H9 (cell line): ENCODE measurements around the gene ERAL1. TPM values are rescaled to one million over a fixed set of nuclear protein-coding genes. Genes with fewer than 3 reads are reported as not detected.
A peak's percentile ranks its signal among the peaks of the same experiment; 100 is the strongest.

Experiments
- DNase-seq: peaks from one replicate; pipeline ENCODE4 v3.0.0-alpha.2; 2017
- H2AFZ ChIP-seq: one replicate; pipeline ENCODE4 v1.6.1; 2013; ENCODE audit warnings: mild to moderate bottlenecking, low read length, control low read depth, moderate library complexity
- H2AK5ac ChIP-seq: 2 replicates; pipeline ENCODE4 v1.6.1; 2013; ENCODE audit warnings: low read length, control low read depth, mixed read lengths; ENCODE audit not compliant: insufficient read length
- H2BK120ac ChIP-seq: one replicate; pipeline ENCODE4 v1.6.1; 2013; ENCODE audit warnings: low read depth, mild to moderate bottlenecking, low read length, control low read depth, inconsistent platforms; ENCODE audit not compliant: poor library complexity, severe bottlenecking
- H2BK12ac ChIP-seq: 2 replicates; pipeline ENCODE4 v1.6.1; 2013; ENCODE audit warnings: low read length, control low read depth, mixed read lengths, low read depth; ENCODE audit not compliant: insufficient read length
- H2BK15ac ChIP-seq: 2 replicates; pipeline ENCODE4 v1.6.1; 2013; ENCODE audit warnings: low read depth, low read length, control low read depth
- H2BK20ac ChIP-seq: one replicate; pipeline ENCODE4 v1.6.1; 2013; ENCODE audit warnings: low read depth, mild to moderate bottlenecking, low read length, control low read depth, inconsistent platforms; ENCODE audit not compliant: poor library complexity, severe bottlenecking
- H2BK5ac ChIP-seq: 2 replicates; pipeline ENCODE4 v1.6.1; 2013; ENCODE audit warnings: low read length, control low read depth, mixed read lengths; ENCODE audit not compliant: insufficient read length
- H3K14ac ChIP-seq: 2 replicates; pipeline ENCODE4 v1.6.1; 2013; ENCODE audit warnings: low read length, control low read depth; ENCODE audit not compliant: insufficient read depth
- H3K18ac ChIP-seq: 2 replicates; pipeline ENCODE4 v1.6.1; 2013; ENCODE audit warnings: low read depth, mild to moderate bottlenecking, mixed read lengths, low read length, control low read depth; ENCODE audit not compliant: insufficient read length
- H3K23ac ChIP-seq: 2 replicates; pipeline ENCODE4 v1.6.1; 2013; ENCODE audit warnings: low read length, control low read depth, mixed read lengths, low read depth; ENCODE audit not compliant: insufficient read length
- H3K23me2 ChIP-seq: 2 replicates; pipeline ENCODE4 v1.6.1; 2013; ENCODE audit warnings: low read depth, mild to moderate bottlenecking, mixed read lengths, low read length, control low read depth; ENCODE audit not compliant: insufficient read length, poor library complexity, severe bottlenecking
- H3K27ac ChIP-seq: 2 replicates; pipeline ENCODE4 v1.5.1; 2013; ENCODE audit warnings: low read length, control low read depth, mixed read lengths, low read depth; ENCODE audit not compliant: insufficient read length
- H3K27me3 ChIP-seq: 2 replicates; pipeline ENCODE4 v1.6.1; 2013; ENCODE audit warnings: low read length, control low read depth, inconsistent platforms; ENCODE audit not compliant: insufficient read depth
- H3K4ac ChIP-seq: 2 replicates; pipeline ENCODE4 v1.6.1; 2013; ENCODE audit warnings: low read depth, mild to moderate bottlenecking, control low read depth, inconsistent platforms, low read length, moderate library complexity
- H3K4me1 ChIP-seq: 2 replicates; pipeline ENCODE4 v1.6.1; 2013; ENCODE audit warnings: low read length, control low read depth, inconsistent platforms; ENCODE audit not compliant: insufficient read depth
- H3K4me2 ChIP-seq: 2 replicates; pipeline ENCODE4 v1.6.1; 2013; ENCODE audit warnings: low read length, control low read depth, mixed read lengths; ENCODE audit not compliant: insufficient read length, insufficient read depth
- H3K56ac ChIP-seq: 2 replicates; pipeline ENCODE4 v1.6.1; 2013; ENCODE audit warnings: low read depth, mild to moderate bottlenecking, mixed read lengths, low read length, control low read depth; ENCODE audit not compliant: insufficient read length
- H3K79me1 ChIP-seq: 2 replicates; pipeline ENCODE4 v1.6.1; 2013; ENCODE audit warnings: low read depth, mild to moderate bottlenecking, moderate library complexity, low read length, control low read depth, inconsistent platforms; ENCODE audit not compliant: insufficient read depth, poor library complexity, severe bottlenecking
- H3K79me2 ChIP-seq: 2 replicates; pipeline ENCODE4 v1.6.1; 2013; ENCODE audit warnings: low read length, control low read depth, inconsistent platforms; ENCODE audit not compliant: insufficient read depth
- H3K9ac ChIP-seq: 2 replicates; pipeline ENCODE4 v1.6.1; 2013; ENCODE audit warnings: low read length, control low read depth, mixed read lengths; ENCODE audit not compliant: insufficient read length; ENCODE audit errors: extremely low read depth
- H3K9me3 ChIP-seq: one replicate; pipeline ENCODE4 v1.6.1; 2013; ENCODE audit warnings: low read depth, low read length, inconsistent platforms; ENCODE audit not compliant: control insufficient read depth
- H3T11ph ChIP-seq: one replicate; pipeline ENCODE4 v1.6.1; 2013; ENCODE audit warnings: mild to moderate bottlenecking, low read length, control low read depth, inconsistent platforms
- H4K20me1 ChIP-seq: one replicate; pipeline ENCODE4 v1.6.1; 2013; ENCODE audit not compliant: control insufficient read depth, insufficient read length, insufficient read depth
- H4K5ac ChIP-seq: 2 replicates; pipeline ENCODE4 v1.6.1; 2013; ENCODE audit warnings: low read depth, mild to moderate bottlenecking, mixed read lengths, low read length, control low read depth; ENCODE audit not compliant: insufficient read length
- H4K8ac ChIP-seq: replicated peaks from 2 replicates; pipeline ENCODE4 v1.6.1; 2013; ENCODE audit warnings: low read length, control low read depth, mixed read lengths, low read depth; ENCODE audit not compliant: insufficient read length
- H4K91ac ChIP-seq: 2 replicates; pipeline ENCODE4 v1.6.1; 2013; ENCODE audit warnings: low read depth, mild to moderate bottlenecking, moderate library complexity, mixed read lengths, low read length, control low read depth; ENCODE audit not compliant: insufficient read length
- H3K27ac Mint-ChIP-seq, 3 experiments: 2 replicates in 2 of 3; 3 replicates in 1 of 3; pipeline ENCODE4 v1.8.0; 2020 to 2021; ENCODE audit warnings: mixed read lengths in 3 of 3, mild to moderate bottlenecking in 1 of 3, moderate library complexity in 1 of 3
- H3K27me3 Mint-ChIP-seq: 2 replicates; pipeline ENCODE4 v1.8.0; 2021; ENCODE audit warnings: low read depth, mild to moderate bottlenecking, moderate library complexity, mixed read lengths
- H3K36me3 Mint-ChIP-seq, 3 experiments: 2 replicates in 2 of 3; 3 replicates in 1 of 3; pipeline ENCODE4 v1.8.0; 2020 to 2021; ENCODE audit warnings: low read depth in 3 of 3, mixed read lengths in 3 of 3; ENCODE audit not compliant: insufficient read depth in 1 of 3
- H3K4me1 Mint-ChIP-seq, 2 experiments: 2 replicates each; pipeline ENCODE4 v1.8.0; 2020; ENCODE audit warnings: mixed read lengths in 2 of 2
- H3K4me3 Mint-ChIP-seq, 2 experiments: 2 replicates in 1 of 2; 3 replicates in 1 of 2; pipeline ENCODE4 v1.8.0; 2020 to 2021; ENCODE audit warnings: mild to moderate bottlenecking in 2 of 2, mixed read lengths in 2 of 2, moderate library complexity in 1 of 2
- H3K9me3 Mint-ChIP-seq, 2 experiments: 2 replicates in 1 of 2; 3 replicates in 1 of 2; pipeline ENCODE4 v1.8.0; 2020; ENCODE audit warnings: mild to moderate bottlenecking in 2 of 2, mixed read lengths in 2 of 2, moderate library complexity in 1 of 2
- WGBS: extraction: QIAGEN DNeasy Blood & Tissue Kit; methylation state at CpG from one replicate; pipeline ENCODE4 v1.1.7; 2013; ENCODE audit warnings: missing lambda C conversion rate, low lambda C conversion rate, mixed read lengths; ENCODE audit not compliant: insufficient read length; ENCODE audit errors: extremely low coverage; 5-methylcytosine and 5-hydroxymethylcytosine counted together
- total RNA-seq: library from RNA; stranded (reverse); gene quantifications from 2 replicates; pipeline ENCODE4 v1.2.1, GENCODE V29; 2021
- TF ChIP-seq, protein P1 (sequence below): fragments of 200-600 bp; sonication (generic); conservative IDR thresholded peaks from 3 replicates; pipeline ENCODE4 v1.8.0; 2021; ENCODE audit warnings: antibody characterized with exemption, mild to moderate bottlenecking

Gene ERAL1
- total RNA-seq, 1 experiment from 2014 or later: 67.8 TPM

- no peak overlapping the region for H2BK12ac ChIP-seq
- no peak overlapping the region for H3K56ac ChIP-seq
- H4K20me1 ChIP-seq: no peaks in the 10 kb centered on the region
- WGBS: no CpG with 5 or more reads among the region's 2 CpGs
- H2AFZ ChIP-seq: no peak overlapping the region
- peak overlapping the region; percentile 85 for H3K27ac ChIP-seq
- H3K79me2 ChIP-seq: peaks cover 34% of the 10 kb centered on the region; the same call in 1 of the 2 replicates
- no peak overlapping the region for H4K5ac ChIP-seq
- Mint-ChIP-seq H3K9me3 (no peaks in the 10 kb centered on the region), H3K36me3 (peaks cover 15 to 35% (median 34%) of the 10 kb centered on the region in 3 experiments), H3K27me3 (no peaks in the 10 kb centered on the region; the same call in 1 of the 2 replicates), H3K4me1 (peaks cover 36 to 44% of the 10 kb centered on the region in 2 experiments), H3K4me3 (peak overlapping the region; percentile 39 to 73), H3K27ac (peak overlapping the region; percentile 97)
- TF ChIP-seq, protein P1, sequence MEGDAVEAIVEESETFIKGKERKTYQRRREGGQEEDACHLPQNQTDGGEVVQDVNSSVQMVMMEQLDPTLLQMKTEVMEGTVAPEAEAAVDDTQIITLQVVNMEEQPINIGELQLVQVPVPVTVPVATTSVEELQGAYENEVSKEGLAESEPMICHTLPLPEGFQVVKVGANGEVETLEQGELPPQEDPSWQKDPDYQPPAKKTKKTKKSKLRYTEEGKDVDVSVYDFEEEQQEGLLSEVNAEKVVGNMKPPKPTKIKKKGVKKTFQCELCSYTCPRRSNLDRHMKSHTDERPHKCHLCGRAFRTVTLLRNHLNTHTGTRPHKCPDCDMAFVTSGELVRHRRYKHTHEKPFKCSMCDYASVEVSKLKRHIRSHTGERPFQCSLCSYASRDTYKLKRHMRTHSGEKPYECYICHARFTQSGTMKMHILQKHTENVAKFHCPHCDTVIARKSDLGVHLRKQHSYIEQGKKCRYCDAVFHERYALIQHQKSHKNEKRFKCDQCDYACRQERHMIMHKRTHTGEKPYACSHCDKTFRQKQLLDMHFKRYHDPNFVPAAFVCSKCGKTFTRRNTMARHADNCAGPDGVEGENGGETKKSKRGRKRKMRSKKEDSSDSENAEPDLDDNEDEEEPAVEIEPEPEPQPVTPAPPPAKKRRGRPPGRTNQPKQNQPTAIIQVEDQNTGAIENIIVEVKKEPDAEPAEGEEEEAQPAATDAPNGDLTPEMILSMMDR: no peak
- H4K91ac ChIP-seq: no peak overlapping the region
- no peak overlapping the region for H2BK5ac ChIP-seq
- H2BK20ac ChIP-seq: no peak overlapping the region
- H3K4ac ChIP-seq: no peak overlapping the region
- H3K9ac ChIP-seq: peak overlapping the region; percentile 46
- no peaks in the 10 kb centered on the region for H3K9me3 ChIP-seq
- H3K27me3 ChIP-seq: no peaks in the 10 kb centered on the region
- DNase-seq: no peak
- no peak overlapping the region for H3K14ac ChIP-seq
- no peak overlapping the region for H3T11ph ChIP-seq
- H3K79me1 ChIP-seq: peaks cover 10% of the 10 kb centered on the region
- no peak overlapping the region for H2AK5ac ChIP-seq
- peak overlapping the region; percentile 20 for H3K4me2 ChIP-seq
- H4K8ac ChIP-seq: no peak overlapping the region
- peaks cover 7% of the 10 kb centered on the region; the same call in 1 of the 2 replicates for H3K4me1 ChIP-seq
- no peak overlapping the region for H3K23ac ChIP-seq
- H2BK120ac ChIP-seq: no peak overlapping the region
- H3K23me2 ChIP-seq: peaks cover 7% of the 10 kb centered on the region
- H3K18ac ChIP-seq: no peak overlapping the region
- no peak overlapping the region for H2BK15ac ChIP-seq
These were observed 46.7 kb upstream of the ERAL1 start for GRCh38 chr17:28807925-28808634.
